Breast epithelium (tissue), 4 donors: Measurements from ENCODE around the gene TCP10L. TPM values are rescaled to one million over a fixed set of nuclear protein-coding genes. Genes with fewer than 3 reads are reported as not detected.

Source experiments
- DNase-seq, 2 donors: peaks; one replicate each; pipeline ENCODE4 v3.0.0-alpha.2; 2019; ENCODE audit warnings: low spot score in 2 of 2
- H3K27ac ChIP-seq, 2 donors: fragments of 200-600 bp; sonication (generic) in 1 of 2; one replicate each; pipeline ENCODE4 v1.5.1; 2016 to 2019; ENCODE audit warnings: mild to moderate bottlenecking in 1 of 2
- H3K27me3 ChIP-seq, 2 donors: fragments of 200-600 bp; sonication (generic) in 1 of 2; one replicate each; pipeline versions ENCODE4 v1.5.1 to v1.6.0; 2017 to 2019; ENCODE audit warnings: control low read depth in 1 of 2, mild to moderate bottlenecking in 1 of 2
- H3K36me3 ChIP-seq: fragments of 200-600 bp; one replicate; pipeline ENCODE4 v1.5.1; 2019
- H3K4me1 ChIP-seq, 2 donors: fragments of 200-600 bp; sonication (generic); one replicate each; pipeline ENCODE4 v1.5.1; 2016 to 2019; ENCODE audit warnings: control low read depth in 1 of 2
- H3K4me3 ChIP-seq, 3 donors: fragments of 200-600 bp; sonication (generic); 1 replicate in 2 of 3; 2 replicates in 1 of 3; pipeline ENCODE4 v1.5.1; 2016 to 2019; ENCODE audit warnings: mild to moderate bottlenecking in 3 of 3, moderate library complexity in 2 of 3
- H3K9me3 ChIP-seq, 2 donors: fragments of 200-600 bp; sonication (generic) in 1 of 2; one replicate each; pipeline ENCODE4 v1.5.1; 2016 to 2019; ENCODE audit warnings: control low read depth in 1 of 2
- CTCF ChIP-seq, 3 donors: fragments of 450-650 bp; IDR thresholded peaks; one replicate each; pipeline ENCODE4 v1.5.1; 2016 to 2017; ENCODE audit warnings: antibody characterized with exemption in 3 of 3, mild to moderate bottlenecking in 3 of 3, moderate library complexity in 3 of 3
- POLR2A ChIP-seq: fragments of 450-650 bp; IDR thresholded peaks from one replicate; pipeline ENCODE4 v1.6.1; 2016; ENCODE audit warnings: antibody characterized with exemption, mild to moderate bottlenecking, moderate library complexity
- POLR2AphosphoS5 ChIP-seq, 3 donors: sonication (generic); formaldehyde crosslinking; IDR thresholded peaks; one replicate each; pipeline ENCODE4 v1.6.1; 2017; ENCODE audit warnings: antibody characterized with exemption in 3 of 3
- intact Hi-C: fragments of 100-400 bp; cut with DNase I; formaldehyde crosslinking; loops from one replicate; pipeline ENCODE4 v1.15.1; 2023; ENCODE audit warnings: low total_unique reads
- total RNA-seq, 3 donors: library from RNA; depleted of rRNA; stranded (reverse); fragments of >200 nt; gene quantifications; one replicate each; pipeline ENCODE4 v1.1.0, GENCODE V29; 2016

TCP10L gene
- total RNA-seq, 3 donors from 2014 or later, result 0.48 to 0.73 (median 0.66) TPM

GRCh38 chr21:32572574-32573420 lies 12.5 kb downstream of the TCP10L start:
- Histone ChIP-seq H3K36me3 (no peaks in the 10 kb centered on the region), H3K9me3 (no peaks in the 10 kb centered on the region), H3K27ac (peak overlapping the region; percentile 69 to 73), H3K4me1 (peaks cover 0 to 3% of the 10 kb centered on the region in 2 donors), H3K4me3 (peak overlapping the region in 2 of 3 donors; percentile 39 to 58), H3K27me3 (no peaks in the 10 kb centered on the region)
- intact Hi-C loops, result no loop called here
- peak; percentile 62 to 66 for DNase-seq
- TF ChIP-seq POLR2A (no peak), POLR2AphosphoS5 (IDR thresholded peaks at IDR 0.05) (no peak), CTCF (IDR thresholded peaks at IDR 0.05) (no peak)

- intact Hi-C loops, result no loop called here
- no peak for DNase-seq
- Histone ChIP-seq H3K27me3 (no peaks in the 10 kb centered on the region), H3K36me3 (no peaks in the 10 kb centered on the region), H3K9me3 (no peaks in the 10 kb centered on the region), H3K4me3 (no peak overlapping the region), H3K27ac (no peak overlapping the region), H3K4me1 (peaks cover 0 to 3% of the 10 kb centered on the region in 2 donors)
- TF ChIP-seq CTCF (IDR thresholded peaks at IDR 0.05) (no peak), POLR2A (no peak), POLR2AphosphoS5 (IDR thresholded peaks at IDR 0.05) (no peak)
These were observed 14.9 kb downstream of the TCP10L start for GRCh38 chr21:32570456-32570855.

GRCh38 chr21:32569261-32570230 lies 15.8 kb downstream of the TCP10L start:
- peak; percentile 69 to 70 for DNase-seq
- Histone ChIP-seq H3K36me3 (no peaks in the 10 kb centered on the region), H3K27me3 (no peaks in the 10 kb centered on the region), H3K4me3 (peak overlapping the region; percentile 41 to 70 (median 66)), H3K27ac (peak overlapping the region; percentile 83 to 86), H3K4me1 (peaks cover 0 to 3% of the 10 kb centered on the region in 2 donors), H3K9me3 (no peaks in the 10 kb centered on the region)
- intact Hi-C loops, result no loop called here
- TF ChIP-seq POLR2AphosphoS5 (IDR thresholded peaks at IDR 0.05) (peak in 2 of 3 donors; percentile 40 to 55), POLR2A (no peak), CTCF (IDR thresholded peaks at IDR 0.05) (peak; percentile 77 to 83 (median 77))

GRCh38 chr21:32567626-32568025 lies 17.7 kb downstream of the TCP10L start:
- intact Hi-C loops, result no loop called here
- no peak for DNase-seq
- H3K9me3 ChIP-seq, result no peaks in the 10 kb centered on the region
- H3K27me3 ChIP-seq, result no peaks in the 10 kb centered on the region
- H3K4me1 ChIP-seq, result peaks cover 0 to 3% of the 10 kb centered on the region in 2 donors
- H3K36me3 ChIP-seq, result no peaks in the 10 kb centered on the region
- no peak overlapping the region for H3K4me3 ChIP-seq
- TF ChIP-seq POLR2AphosphoS5 (IDR thresholded peaks at IDR 0.05) (no peak), CTCF (IDR thresholded peaks at IDR 0.05) (no peak), POLR2A (no peak)
- H3K27ac ChIP-seq, result no peak overlapping the region
